GM19043 (cell line): ENCODE data around the gene SLC24A2.
"Not testable (repeated sequence)": the region's sequence is repeated elsewhere in the genome, so short reads cannot be mapped to it uniquely, and the experiment has no call there.

ENCODE experiments used
- ATAC-seq: cut with Tn5 transposase; IDR thresholded peaks from one replicate; pipeline ENCODE4 v1.9.1; 2021; ENCODE audit warnings: low read depth; ENCODE audit not compliant: unreplicated experiment

Gene SLC24A2

GRCh38 chr9:19788614-19789271 is at the start of gene SLC24A2:
SLC24A2 (minus strand) TSS chr9:19789037.
- ATAC-seq = no peak

GRCh38 chr9:19833331-19833730 is 44.5 kb upstream of the SLC24A2 start:
- ATAC-seq = not testable (repeated sequence)

- no peak for ATAC-seq
These were observed 42.0 kb upstream of the SLC24A2 start for GRCh38 chr9:19830796-19831195.

GRCh38 chr9:19828576-19829109 is 39.8 kb upstream of the SLC24A2 start:
- ATAC-seq = no peak

- ATAC-seq = no peak
These were observed 27.9 kb upstream of the SLC24A2 start for GRCh38 chr9:19816769-19817168.

GRCh38 chr9:19812194-19812593 is 23.4 kb upstream of the SLC24A2 start:
- ATAC-seq = no peak

GRCh38 chr9:19809422-19810269 is 20.8 kb upstream of the SLC24A2 start:
- no peak for ATAC-seq

GRCh38 chr9:19807182-19807892 is 18.5 kb upstream of the SLC24A2 start:
- no peak for ATAC-seq

GRCh38 chr9:19804431-19804830 is 15.6 kb upstream of the SLC24A2 start:
- no peak for ATAC-seq

GRCh38 chr9:19800884-19801283 is 12.0 kb upstream of the SLC24A2 start:
- no peak for ATAC-seq

- ATAC-seq = no peak
These were observed 10.9 kb upstream of the SLC24A2 start for GRCh38 chr9:19799784-19800183.

GRCh38 chr9:19788152-19788551 is 685 bp downstream of the SLC24A2 start:
- no peak for ATAC-seq

- ATAC-seq = no peak
These were observed 1.2 kb downstream of the SLC24A2 start for GRCh38 chr9:19787672-19788071.

GRCh38 chr9:19785230-19785629 is 3.6 kb downstream of the SLC24A2 start:
- no peak for ATAC-seq

GRCh38 chr9:19784136-19784535 is 4.7 kb downstream of the SLC24A2 start:
- no peak for ATAC-seq

- ATAC-seq = no peak
These were observed 5.3 kb downstream of the SLC24A2 start for GRCh38 chr9:19783500-19783899.

- no peak for ATAC-seq
These were observed 6.8 kb downstream of the SLC24A2 start for GRCh38 chr9:19782005-19782404.

- no peak for ATAC-seq
These were observed 7.6 kb downstream of the SLC24A2 start for GRCh38 chr9:19781240-19781639.

GRCh38 chr9:19771446-19771845 is 17.4 kb downstream of the SLC24A2 start:
- ATAC-seq = no peak

- ATAC-seq = no peak
These were observed 17.9 kb downstream of the SLC24A2 start for GRCh38 chr9:19770973-19771372.

GRCh38 chr9:19769213-19769612 is 19.6 kb downstream of the SLC24A2 start:
- ATAC-seq = no peak
